Measurements from ENCODE around the gene CDRT15L2.
"Not testable (repeated sequence)": the region's sequence is repeated elsewhere in the genome, so short reads cannot be mapped to it uniquely, and the experiment has no call there.

DNA sequence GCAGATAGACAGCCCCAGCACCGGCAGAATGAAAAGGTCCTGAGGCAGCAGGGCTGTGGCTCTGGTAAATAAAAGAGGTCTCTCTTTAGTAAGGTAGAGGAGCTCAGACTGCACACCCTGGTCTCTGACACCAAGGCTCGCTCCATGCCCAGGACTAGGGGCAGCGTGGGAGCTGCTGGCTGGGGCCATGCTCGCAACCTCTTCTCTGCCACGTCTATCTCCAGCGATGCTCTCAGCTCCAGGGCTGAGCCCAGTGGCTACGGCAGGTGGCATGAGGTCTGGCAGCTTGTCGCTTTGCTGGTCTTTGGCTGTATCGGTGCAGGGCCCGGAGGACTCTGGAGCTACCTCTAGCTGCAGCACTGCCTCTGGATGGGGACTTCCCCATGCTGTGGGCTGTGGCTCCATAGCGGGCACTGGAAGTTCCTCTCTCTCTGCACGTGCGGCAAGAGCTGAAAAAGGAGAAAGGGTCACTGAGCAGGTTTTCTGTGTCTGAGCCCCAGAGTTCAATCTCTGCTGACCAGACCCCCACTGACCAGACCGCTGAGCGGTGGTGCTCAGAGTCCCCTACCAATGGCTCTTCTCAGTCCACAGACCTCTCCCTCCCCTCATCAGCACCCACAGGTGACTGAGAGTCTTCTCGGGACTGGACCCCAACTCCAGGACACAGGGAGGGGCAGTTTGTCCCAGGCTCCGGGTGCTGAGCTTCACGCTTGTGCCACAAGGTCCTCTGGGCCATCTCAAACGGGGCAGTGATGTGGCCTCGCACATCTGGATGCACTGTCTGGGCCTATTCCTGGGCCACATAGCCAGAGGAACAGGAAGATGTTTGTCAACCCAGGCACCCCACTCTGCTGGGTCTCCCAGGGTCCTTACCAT lies 24.2 kb upstream of the CDRT15L2 start:
- not testable (repeated sequence) for TF ChIP-seq YY1 (IDR thresholded peaks at IDR 0.05; ENCODE audit: insufficient read depth, insufficient read length); ZNF274 (IDR thresholded peaks at IDR 0.05; ENCODE audit: low read depth, low read length); SUZ12 (IDR thresholded peaks at IDR 0.05; ENCODE audit: extremely low read depth, insufficient read depth, insufficient read length)

Measured in NT2/D1 (cell line).